Stomach smooth muscle (tissue), 2 donors: ENCODE data around the gene EHBP1.

Experiments used
- H3K27ac ChIP-seq: one replicate; pipeline ENCODE4 v1.7.0; 2013; ENCODE audit warnings: mild to moderate bottlenecking, low read length, inconsistent platforms
- H3K27me3 ChIP-seq, 2 donors: one replicate each; pipeline ENCODE4 v1.7.0; 2013; ENCODE audit warnings: low read length in 2 of 2; ENCODE audit not compliant: insufficient read depth in 2 of 2, control insufficient read depth in 1 of 2
- H3K36me3 ChIP-seq, 2 donors: one replicate each; pipeline ENCODE4 v1.7.0; 2013; ENCODE audit warnings: low read length in 2 of 2; ENCODE audit not compliant: control insufficient read depth in 2 of 2, insufficient read depth in 2 of 2
- H3K4me1 ChIP-seq: one replicate; pipeline ENCODE4 v1.7.0; 2013; ENCODE audit warnings: low read length; ENCODE audit not compliant: control insufficient read depth, insufficient read depth
- H3K4me3 ChIP-seq, 2 donors: one replicate each; pipeline ENCODE4 v1.7.0; 2013; ENCODE audit warnings: low read length in 2 of 2
- H3K9ac ChIP-seq, 2 donors: one replicate each; pipeline ENCODE4 v1.7.0; 2013; ENCODE audit warnings: low read length in 2 of 2, mild to moderate bottlenecking in 1 of 2
- H3K9me3 ChIP-seq, 2 donors: one replicate each; pipeline ENCODE4 v1.7.0; 2013; ENCODE audit warnings: low read length in 2 of 2; ENCODE audit not compliant: control insufficient read depth in 2 of 2
- donor health status: healthy.
- donor health status: Pancreatic carcinoma.

EHBP1 gene

GRCh38 chr2:63049970-63050333, 344.4 kb downstream of the EHBP1 start:
- H3K4me3 ChIP-seq, result peak overlapping the region; percentile 23 to 65
- H3K4me1 ChIP-seq, result peaks cover 39% of the 10 kb centered on the region
- H3K9me3 ChIP-seq, result peaks cover 0 to 6% of the 10 kb centered on the region in 2 donors
- no peak overlapping the region for H3K9ac ChIP-seq
- peaks cover 70 to 79% of the 10 kb centered on the region in 2 donors for H3K27me3 ChIP-seq
- H3K27ac ChIP-seq, result no peak overlapping the region
- H3K36me3 ChIP-seq, result peaks cover 11 to 16% of the 10 kb centered on the region in 2 donors

- peaks cover 0 to 6% of the 10 kb centered on the region in 2 donors for H3K9me3 ChIP-seq
- peaks cover 41% of the 10 kb centered on the region for H3K4me1 ChIP-seq
- H3K27me3 ChIP-seq, result peaks cover 75 to 85% of the 10 kb centered on the region in 2 donors
- H3K36me3 ChIP-seq, result peaks cover 11% of the 10 kb centered on the region in 2 donors
- H3K27ac ChIP-seq, result no peak within 1 kb of the TSS
- H3K9ac ChIP-seq, result no peak within 1 kb of the TSS
- peak within 1 kb of the TSS; percentile 66 to 72 for H3K4me3 ChIP-seq
These were observed 345.0 kb downstream of the EHBP1 start, which contains the start of gene OTX1 for GRCh38 chr2:63050334-63051041. Gene OTX1 (plus strand): TSS chr2:63050830. CDS start chr2:63052991, 2,161 bp downstream.

GRCh38 chr2:63051042-63051794, 345.7 kb downstream of the EHBP1 start:
- Histone ChIP-seq H3K4me1 (peaks cover 49% of the 10 kb centered on the region), H3K9me3 (peaks cover 0 to 6% of the 10 kb centered on the region in 2 donors), H3K9ac (no peak overlapping the region), H3K36me3 (peaks cover 5% of the 10 kb centered on the region in 2 donors), H3K4me3 (peak overlapping the region; percentile 66 to 72), H3K27ac (no peak overlapping the region), H3K27me3 (peaks cover 81 to 92% of the 10 kb centered on the region in 2 donors)

- H3K36me3 ChIP-seq, result peaks cover 0 to 2% of the 10 kb centered on the region in 2 donors
- no peak overlapping the region for H3K9ac ChIP-seq
- H3K9me3 ChIP-seq, result peaks cover 0 to 6% of the 10 kb centered on the region in 2 donors
- H3K4me3 ChIP-seq, result no peak overlapping the region
- peaks cover 54% of the 10 kb centered on the region for H3K4me1 ChIP-seq
- H3K27ac ChIP-seq, result no peak overlapping the region
- H3K27me3 ChIP-seq, result peaks cover 88 to 98% of the 10 kb centered on the region in 2 donors
These were observed 346.4 kb downstream of the EHBP1 start for GRCh38 chr2:63051795-63052333.

GRCh38 chr2:63052411-63053080, 347.0 kb downstream of the EHBP1 start:
- Histone ChIP-seq H3K27ac (no peak overlapping the region), H3K4me3 (no peak overlapping the region), H3K27me3 (peaks cover 88 to 97% of the 10 kb centered on the region in 2 donors), H3K9me3 (peaks cover 0 to 6% of the 10 kb centered on the region in 2 donors), H3K36me3 (no peaks in the 10 kb centered on the region), H3K9ac (no peak overlapping the region), H3K4me1 (peaks cover 55% of the 10 kb centered on the region)

- no peak overlapping the region for H3K27ac ChIP-seq
- peaks cover 90 to 97% of the 10 kb centered on the region in 2 donors for H3K27me3 ChIP-seq
- no peak overlapping the region for H3K4me3 ChIP-seq
- H3K9me3 ChIP-seq, result peaks cover 0 to 6% of the 10 kb centered on the region in 2 donors
- no peaks in the 10 kb centered on the region for H3K36me3 ChIP-seq
- peaks cover 57% of the 10 kb centered on the region for H3K4me1 ChIP-seq
- H3K9ac ChIP-seq, result no peak overlapping the region
These were observed 347.8 kb downstream of the EHBP1 start for GRCh38 chr2:63053081-63053888.

GRCh38 chr2:63053889-63054602, 348.5 kb downstream of the EHBP1 start:
- Histone ChIP-seq H3K27me3 (peaks cover 91 to 97% of the 10 kb centered on the region in 2 donors), H3K27ac (no peak overlapping the region), H3K4me3 (peak overlapping the region in 1 of 2 donors; percentile 44), H3K36me3 (no peaks in the 10 kb centered on the region), H3K4me1 (peaks cover 60% of the 10 kb centered on the region), H3K9ac (no peak overlapping the region), H3K9me3 (peaks cover 0 to 6% of the 10 kb centered on the region in 2 donors)

GRCh38 chr2:63054841-63055225, 349.3 kb downstream of the EHBP1 start:
- peaks cover 89 to 96% of the 10 kb centered on the region in 2 donors for H3K27me3 ChIP-seq
- H3K36me3 ChIP-seq, result no peaks in the 10 kb centered on the region
- H3K9me3 ChIP-seq, result peaks cover 0 to 6% of the 10 kb centered on the region in 2 donors
- H3K4me3 ChIP-seq, result peak overlapping the region in 1 of 2 donors; percentile 8
- peaks cover 59% of the 10 kb centered on the region for H3K4me1 ChIP-seq
- no peak overlapping the region for H3K9ac ChIP-seq
- no peak overlapping the region for H3K27ac ChIP-seq

- Histone ChIP-seq H3K27ac (no peak overlapping the region), H3K4me1 (peaks cover 53% of the 10 kb centered on the region), H3K4me3 (peak overlapping the region in 1 of 2 donors; percentile 40)
These were observed 350.0 kb downstream of the EHBP1 start for GRCh38 chr2:63055226-63056106.

More at GRCh38 chr2:63055226-63056106, 350.0 kb downstream of the EHBP1 start:
- H3K9ac ChIP-seq, result no peak overlapping the region
- no peaks in the 10 kb centered on the region for H3K36me3 ChIP-seq
- peaks cover 0 to 6% of the 10 kb centered on the region in 2 donors for H3K9me3 ChIP-seq
- peaks cover 87 to 97% of the 10 kb centered on the region in 2 donors for H3K27me3 ChIP-seq
